ENCODE data around the gene PGAP3.

The PGAP3 gene

DNA sequence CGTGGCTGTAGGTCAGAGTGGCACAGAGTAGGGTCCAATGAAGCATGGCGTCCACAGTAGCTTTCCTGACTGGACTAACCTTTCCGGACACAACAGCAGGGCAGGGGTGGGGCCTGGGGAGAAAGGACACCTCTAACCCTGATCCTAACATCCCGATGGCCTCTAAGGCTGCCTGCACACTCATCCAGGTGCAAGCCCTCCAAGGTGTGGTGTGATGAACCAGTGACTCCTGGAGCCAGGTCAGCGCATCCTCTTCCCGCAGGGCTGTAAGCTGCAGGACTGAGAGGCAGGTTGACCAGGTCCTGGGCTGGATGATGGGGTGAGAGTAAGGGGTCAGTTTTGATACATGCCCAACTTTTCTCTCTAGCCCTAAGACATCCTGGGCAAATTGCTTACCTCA lies 8.9 kb upstream of the PGAP3 start:
- DNase-seq: no peak

DNA sequence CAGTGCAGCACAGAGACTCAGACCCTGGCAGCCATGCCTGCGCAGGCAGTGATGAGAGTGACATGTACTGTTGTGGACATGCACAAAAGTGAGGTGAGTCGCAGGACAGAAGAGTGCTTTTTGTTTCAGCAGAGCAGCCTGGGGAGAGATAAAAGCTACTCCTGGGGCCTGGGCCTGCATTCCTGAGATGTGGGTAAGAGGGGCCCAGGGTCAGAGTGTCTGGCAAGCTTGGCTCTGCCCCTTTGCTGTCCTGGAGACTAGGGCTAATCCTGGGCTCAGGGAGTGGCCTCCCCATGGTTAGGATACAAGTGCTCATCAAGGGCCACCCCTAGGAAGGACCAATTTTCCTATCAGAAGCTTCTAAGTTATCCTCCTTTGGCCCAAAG lies 7.2 kb upstream of the PGAP3 start:
- DNase-seq: no peak

DNA sequence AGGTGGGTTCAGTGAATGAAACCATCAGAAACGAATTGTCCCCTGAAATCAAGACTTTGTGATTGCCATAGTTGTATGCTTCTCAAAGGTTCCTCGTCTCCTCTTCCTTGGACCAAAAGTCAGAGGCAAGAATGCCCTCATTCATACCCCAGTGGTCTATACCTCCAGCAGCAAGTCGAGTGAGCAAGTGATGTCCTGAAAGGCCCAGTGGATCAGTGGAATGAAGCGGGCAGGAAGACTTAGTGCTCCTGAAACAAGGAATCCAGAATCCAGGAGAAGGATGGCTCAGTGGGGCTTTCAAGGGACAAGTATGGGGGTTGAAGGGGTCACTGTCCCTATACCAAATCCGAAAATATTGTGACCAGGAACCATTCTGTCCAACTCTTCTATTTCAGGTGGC lies 6.7 kb upstream of the PGAP3 start:
- DNase-seq: no peak

DNA sequence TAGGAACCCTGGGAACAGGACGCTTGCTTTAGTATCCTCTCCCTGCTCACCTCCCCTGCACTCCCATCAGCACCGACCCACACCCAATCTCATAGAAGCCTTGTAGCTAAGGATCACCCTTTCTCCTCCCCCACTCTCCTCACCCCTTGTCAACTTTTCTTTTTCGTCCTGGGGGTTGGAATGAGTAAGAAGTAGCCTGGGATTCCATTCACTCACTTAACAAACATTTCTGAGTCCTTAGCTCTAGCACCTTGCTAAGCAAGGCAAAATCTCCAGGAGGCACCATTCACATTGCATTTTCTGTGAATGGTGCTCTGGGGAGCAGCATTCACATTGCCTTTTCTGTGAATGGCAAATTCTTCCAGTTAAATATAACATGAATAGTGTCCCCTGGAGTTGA lies 1.1 kb upstream of the PGAP3 start:
- no peak for DNase-seq

DNA sequence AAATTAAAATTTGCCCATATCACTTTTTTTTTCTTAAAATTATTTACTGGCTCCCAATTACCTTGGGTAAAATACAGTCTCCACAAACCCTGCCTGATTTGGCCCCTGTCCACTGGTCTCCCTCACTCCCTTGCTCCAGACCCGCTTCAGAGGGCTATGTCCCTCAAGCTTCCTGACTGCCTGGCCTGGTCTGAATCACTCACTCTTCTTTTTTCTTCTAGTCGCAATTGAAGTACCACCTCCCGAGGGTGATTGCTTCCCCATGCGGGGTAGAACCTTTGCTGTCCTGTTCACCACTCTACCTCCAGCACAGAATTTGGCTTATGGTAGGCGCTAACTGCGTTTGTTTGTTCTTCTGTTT lies 598 bp upstream of the PGAP3 start:
- no peak for DNase-seq

DNA sequence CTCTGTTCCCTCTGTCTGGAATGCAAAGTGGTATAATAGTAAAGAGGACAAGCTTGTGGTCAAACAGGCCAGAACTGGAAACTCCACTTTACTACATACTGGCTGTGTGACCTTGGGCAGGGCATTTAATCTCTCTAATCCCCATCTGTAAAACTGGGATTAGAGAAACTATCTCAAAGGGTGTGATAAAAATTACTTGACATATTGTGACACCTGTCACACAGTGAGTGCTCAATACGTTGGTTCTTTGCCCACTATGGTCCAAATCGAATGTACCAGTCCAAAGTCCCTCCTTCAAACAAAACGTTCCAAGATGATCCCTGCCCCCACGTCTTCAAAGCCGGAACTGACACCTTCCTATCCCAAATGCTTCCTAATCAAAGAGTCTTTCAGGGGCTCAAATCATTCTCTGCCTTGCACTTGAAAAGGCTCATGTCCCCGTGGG lies 734 bp downstream of the PGAP3 start:
- DNase-seq: no peak

DNA sequence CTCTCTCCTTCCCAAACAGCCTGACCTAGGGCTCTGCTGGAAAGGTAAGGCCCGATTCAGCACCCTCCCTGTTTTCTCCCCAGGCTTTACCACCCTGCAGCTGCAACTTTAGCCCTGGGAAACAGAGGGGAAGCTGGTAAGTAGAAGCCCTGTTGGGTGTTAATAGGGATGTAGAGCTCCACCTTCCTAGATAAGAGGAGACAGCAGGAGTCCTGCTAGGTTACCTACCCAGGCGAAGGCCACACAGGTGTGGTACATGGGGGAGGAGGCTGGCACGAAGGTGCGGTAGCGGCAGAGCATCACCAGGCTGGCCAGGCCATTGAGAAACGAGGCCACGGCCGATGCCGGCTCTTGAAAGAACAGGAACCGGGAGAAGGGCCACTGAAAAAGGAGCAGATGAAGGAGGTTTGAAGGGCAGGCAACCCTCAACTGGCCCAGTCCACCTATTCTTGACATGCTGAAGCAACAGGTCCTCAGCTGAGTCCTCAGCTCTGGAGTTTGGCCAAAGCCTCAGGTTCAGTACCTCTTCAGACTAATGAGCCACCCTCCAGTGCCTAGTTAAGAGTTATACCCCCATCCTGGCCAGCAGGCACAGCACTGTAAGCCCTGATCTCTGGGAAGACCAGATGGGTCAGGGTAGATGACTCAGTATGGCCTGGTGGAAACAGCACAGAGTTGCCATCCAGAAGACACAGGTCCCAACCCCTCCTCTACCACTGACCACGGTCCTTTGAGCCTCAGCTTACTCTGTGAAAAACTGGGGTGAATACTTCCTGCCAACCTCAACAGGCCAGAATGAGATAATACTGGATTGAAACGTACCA lies 3.3 kb downstream of the PGAP3 start:
- DNase-seq: no peak

DNA sequence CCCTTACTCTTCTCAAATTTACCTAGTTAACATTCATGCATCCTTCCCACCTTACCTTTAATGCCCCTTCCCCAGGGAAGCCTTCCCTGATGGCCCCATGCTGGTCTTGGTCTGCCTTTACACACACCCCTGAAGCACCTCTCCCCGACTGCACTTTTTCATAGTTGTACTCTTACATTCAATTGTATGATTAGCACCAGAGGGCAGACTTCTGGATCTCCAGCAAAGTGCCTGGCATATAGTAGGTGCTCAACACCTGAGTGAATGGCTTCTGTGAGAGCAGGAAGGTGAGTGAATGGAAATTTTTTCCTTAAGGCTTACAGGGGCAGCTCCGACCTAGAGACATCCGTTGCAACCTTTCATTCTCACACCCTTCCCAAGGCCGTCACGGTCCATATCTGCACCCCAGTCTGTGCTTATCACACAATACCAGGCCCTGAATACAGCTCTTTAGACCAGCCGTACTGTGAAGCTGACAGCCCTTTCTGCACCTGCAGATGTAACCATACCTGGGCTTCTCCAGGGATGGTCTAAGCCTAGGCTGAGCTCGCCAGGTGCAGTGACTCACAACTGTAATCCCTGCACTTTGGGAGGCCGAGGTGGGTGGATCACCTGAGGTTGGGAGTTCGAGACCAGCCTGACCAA lies 4.4 kb downstream of the PGAP3 start:
- no peak for DNase-seq

DNA sequence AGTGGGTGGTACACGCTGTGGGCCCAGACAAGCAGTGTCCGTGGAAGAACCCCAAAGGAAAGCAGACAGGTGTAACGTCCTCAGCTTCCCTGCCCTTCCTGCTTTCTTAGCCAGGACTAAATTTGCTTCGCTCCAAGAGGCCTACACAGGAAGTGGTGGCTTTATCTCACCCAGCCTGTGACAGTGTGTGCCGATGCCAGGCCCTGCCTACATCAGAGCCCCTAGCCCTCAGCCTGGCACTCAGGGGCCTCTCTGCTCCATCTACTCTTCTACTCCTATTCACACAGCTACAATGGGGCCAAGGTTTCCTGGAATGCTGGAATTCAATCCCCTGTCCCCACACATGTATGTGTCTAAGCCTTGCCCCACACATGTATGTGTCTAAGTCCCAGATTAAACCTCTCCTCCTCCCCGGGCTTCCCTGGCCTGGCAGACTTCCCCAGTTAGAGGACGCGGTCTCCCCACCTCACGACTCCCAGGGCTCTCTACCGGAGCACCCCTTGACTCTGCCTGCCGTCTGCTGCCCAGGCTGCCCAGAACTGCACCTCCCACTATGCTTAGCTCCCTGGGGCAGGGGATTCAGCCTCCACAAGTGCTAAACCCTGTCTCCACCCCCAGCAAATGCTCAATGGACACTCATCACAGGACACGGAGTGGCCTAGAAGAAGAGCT lies 8.2 kb downstream of the PGAP3 start:
- peak; percentile 37 for DNase-seq

DNA sequence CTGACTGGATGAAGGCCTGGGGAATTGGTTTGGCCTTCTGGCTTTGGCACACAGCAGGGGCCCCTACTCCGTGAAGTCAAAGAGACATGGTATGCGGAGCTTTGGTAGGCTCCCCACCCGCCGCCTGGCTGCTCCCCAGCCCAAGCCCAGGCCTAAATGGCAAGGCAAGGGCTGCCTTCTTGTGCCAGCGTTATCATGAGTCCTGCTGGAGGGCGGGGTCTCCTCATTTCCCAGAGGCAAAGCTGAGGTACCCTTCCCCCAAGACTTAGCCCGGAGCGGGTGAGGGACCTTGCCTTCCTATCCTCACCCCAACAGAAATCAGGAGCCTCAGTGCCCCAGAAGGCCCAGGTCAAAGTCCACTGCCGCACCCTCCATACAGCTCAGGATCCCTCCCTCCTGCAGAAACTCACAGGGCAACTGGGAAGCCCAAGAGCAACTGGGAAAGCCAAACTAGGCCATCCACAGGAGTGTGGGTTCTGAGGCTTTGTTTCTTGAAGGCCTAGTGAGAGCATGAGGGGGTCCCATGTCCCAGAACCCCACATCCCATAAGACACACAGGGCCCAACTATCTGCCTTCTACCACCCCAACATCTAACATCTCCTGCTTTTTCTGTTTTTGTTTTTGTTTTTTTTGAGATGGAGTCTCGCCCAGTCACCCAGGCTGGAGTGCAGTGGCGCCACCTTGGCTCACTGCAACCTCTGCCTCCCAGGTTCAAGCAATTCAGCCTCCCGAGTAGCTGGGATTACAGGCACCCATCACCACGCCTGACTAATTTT lies 9.3 kb downstream of the PGAP3 start:
- DNase-seq: no peak

DNA sequence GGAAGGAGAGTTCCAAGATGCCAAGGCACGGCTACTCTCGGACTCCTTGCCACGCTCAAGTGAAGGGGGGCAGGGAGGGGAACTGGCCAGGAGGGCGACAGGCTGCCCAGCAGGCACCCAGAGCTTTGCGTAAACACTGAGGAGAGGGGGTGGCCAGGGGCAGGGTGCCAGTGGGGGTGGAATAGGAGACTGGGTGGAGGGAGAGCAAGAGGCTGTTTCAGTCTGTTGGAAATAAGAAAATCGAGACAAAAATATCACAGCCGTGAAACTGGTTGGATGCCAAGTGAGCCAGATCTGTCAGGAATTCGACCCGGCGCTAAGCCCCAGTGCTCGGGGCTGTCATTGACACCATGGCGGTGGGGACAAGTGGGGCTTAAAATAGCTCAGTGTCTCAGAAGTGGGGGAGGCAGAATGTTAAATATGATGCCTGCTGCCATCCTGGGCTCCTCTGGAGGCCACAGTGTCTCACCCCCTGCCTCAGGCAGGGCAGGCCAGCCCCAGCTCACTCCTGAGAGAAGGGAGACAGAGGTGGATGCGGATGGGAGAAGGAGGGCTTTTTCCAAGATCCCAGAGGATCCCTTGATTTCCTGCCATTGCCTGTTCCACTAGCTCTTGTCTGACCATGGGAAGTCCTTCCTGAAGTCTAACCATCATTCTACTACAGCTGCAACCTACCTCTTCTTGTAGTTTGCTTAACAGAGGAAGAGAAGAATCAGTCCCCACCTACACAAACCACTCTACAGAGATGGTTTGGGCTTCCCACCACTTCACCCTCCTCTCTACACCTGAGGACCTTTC lies 10.1 kb downstream of the PGAP3 start:
- DNase-seq: no peak

DNA sequence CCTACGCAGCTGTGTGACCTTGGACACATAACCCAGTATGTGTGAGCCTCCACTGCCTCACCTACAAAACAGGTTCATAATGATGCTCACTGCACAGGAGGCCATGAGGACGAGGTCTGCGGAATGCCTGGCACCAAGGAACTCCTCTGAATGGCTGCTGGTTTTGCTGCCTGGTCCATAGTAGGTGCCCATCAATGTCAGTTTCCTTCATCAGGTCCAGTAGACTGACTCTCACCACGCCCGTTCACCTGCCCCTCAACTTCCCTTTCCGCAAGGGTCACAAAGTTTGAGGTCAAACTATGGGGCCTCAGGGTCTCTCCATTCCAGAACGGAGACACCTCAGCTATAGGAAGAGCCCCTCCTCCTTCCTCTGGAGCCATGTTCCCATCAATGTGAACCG lies 10.8 kb downstream of the PGAP3 start:
- DNase-seq: no peak

DNA sequence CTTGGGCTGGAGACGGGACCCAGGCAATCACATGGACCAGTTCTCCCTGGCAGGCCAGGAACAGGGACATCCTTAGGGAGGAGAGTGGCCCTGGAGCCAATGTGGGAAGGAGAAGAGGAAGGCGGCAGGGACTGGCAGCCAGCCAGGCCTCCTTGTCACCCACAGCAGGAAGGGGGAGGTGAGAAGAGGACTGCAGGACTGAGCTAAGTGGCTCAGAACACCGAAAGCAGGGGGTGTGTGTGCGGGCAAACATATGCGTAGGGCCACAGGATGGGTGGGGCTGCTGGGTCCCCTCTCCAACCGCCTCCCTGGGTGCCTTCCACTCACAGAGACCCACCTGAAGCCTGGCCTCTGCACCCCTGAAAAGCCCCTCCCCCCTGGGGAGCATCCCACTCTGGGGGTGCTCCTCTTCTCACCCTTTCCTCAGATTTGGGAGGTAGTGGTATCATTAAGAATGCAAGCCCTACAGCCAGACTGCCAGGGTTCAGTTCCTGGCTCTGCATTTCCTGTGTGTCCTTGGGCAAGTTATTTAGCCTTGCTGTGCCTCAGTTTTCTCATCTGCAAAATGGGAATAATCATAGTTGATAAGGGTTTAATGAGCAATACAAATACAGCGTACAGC lies 11.5 kb downstream of the PGAP3 start:
- peak; percentile 48 for DNase-seq

DNA sequence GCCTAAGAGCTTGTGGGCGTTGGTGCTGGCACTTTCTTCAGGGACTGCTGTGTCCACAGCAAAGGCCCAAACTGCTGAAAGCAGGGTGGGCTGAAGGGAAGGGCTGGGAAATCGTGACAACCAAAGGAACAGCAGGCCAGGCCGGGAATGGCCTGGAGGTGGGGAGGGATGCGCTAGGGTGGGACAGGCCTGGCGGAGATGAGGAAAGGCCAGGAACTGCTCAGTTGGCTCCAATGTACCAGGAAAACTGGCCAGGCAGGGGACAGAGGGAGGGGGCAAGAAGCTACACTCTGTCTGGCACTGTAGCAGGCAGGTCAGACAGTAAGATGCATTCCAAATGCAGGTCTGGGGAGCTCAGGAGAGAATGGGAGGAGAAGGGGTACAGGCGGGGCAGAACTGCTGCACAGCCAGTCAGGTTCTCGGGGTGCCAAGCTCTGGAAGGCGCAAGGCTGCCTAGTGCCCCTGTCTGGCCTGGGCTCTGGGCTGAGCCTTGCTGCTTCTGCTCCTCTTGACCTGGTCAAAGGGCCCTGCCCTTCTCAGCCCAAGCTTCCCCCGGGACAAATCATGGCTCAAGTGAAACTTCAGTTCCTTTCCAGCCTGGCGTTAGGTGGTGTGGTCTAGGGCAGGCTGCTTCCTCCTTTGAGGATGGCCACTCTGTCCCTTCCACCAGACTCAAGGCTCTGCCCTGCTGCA lies 12.3 kb downstream of the PGAP3 start:
- DNase-seq: no peak

DNA sequence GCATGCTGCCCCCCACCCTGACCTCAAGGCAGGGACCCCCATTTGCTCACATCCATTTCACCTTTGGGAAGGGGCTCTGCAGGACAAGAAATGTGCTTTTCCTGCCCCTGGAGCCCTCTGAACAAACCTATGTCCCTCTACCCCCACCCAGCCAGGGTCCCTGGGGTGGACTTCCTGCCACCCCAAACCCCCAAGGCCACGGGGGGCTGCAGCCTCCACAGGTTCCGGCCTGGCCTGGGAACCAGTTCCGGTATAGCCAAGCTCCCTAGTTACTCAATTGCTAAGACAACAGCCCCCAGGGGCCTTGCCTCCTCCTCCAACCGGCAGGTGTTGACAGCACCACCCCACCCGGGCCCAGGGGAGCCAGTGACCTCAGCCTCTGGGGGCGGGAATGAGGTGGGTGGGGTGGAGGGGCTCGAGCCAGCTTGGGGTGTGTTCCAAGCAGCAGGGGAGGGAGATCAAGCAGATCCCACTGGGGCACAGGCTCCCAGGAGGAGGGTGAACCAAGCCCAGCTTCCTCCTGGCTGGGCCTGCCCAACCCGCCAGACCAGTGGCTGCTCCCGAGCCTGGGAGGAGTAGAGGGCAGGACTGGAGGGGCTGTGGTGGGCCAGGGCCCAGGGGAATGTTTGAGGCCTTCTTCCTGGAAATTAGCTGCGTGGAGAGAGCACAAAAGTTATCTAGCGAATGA lies 13.0 kb downstream of the PGAP3 start:
- DNase-seq: no peak

DNA sequence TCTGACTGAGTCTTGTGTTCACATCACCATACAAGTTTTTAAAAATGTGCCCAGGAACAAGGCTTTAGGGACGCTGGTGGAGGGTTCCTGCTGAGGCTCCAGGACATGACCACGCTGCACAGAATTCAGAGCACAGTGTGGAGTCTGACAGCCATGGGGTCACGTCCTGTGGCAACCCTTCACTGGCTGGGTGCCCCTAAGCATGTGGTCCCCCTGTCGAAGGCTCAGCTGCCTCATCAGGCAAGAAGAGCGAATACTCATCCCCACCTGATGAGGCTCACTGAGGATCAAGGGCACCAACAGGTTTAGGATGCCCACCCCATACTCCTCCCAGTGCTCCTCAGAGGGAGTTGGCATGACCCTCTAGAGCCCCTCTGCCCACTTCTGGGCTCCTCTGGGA lies 13.7 kb downstream of the PGAP3 start:
- DNase-seq: no peak

DNA sequence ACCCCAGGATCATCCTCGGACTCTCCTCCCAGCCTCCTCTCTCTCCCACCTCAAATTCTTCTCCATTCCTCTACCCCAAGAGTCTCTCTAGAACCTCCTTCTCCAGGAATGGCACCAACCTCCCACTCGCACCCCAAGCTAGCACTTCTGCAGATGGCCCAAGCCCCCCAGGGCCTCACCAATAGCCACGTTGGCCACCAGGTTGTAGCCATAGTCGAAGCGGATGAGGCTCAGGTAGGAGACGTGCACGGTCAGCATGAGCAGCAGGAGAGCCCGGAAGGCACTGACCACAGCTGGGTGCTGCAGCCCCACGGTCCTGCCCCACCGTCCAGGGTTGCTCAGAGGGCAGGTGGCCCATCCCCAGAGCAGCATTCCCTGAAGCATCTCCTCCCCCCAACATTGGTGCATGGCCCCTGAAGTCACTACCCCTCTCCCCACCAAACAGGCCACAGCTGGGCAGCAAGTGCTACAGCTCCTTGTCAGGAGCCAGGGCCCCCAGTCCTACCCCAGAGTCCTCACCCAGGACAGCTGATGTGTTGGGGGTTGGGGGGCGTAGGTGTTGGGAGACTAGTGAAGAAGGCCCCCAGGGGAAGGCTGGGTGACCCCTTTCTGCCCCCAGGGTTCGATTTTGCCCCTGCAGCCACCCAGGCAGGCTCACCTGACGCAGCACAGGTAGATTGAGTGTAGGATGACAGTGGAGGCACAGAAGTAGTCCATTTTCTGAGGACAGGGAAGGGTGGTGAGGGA lies 14.3 kb downstream of the PGAP3 start:
- DNase-seq: no peak

DNA sequence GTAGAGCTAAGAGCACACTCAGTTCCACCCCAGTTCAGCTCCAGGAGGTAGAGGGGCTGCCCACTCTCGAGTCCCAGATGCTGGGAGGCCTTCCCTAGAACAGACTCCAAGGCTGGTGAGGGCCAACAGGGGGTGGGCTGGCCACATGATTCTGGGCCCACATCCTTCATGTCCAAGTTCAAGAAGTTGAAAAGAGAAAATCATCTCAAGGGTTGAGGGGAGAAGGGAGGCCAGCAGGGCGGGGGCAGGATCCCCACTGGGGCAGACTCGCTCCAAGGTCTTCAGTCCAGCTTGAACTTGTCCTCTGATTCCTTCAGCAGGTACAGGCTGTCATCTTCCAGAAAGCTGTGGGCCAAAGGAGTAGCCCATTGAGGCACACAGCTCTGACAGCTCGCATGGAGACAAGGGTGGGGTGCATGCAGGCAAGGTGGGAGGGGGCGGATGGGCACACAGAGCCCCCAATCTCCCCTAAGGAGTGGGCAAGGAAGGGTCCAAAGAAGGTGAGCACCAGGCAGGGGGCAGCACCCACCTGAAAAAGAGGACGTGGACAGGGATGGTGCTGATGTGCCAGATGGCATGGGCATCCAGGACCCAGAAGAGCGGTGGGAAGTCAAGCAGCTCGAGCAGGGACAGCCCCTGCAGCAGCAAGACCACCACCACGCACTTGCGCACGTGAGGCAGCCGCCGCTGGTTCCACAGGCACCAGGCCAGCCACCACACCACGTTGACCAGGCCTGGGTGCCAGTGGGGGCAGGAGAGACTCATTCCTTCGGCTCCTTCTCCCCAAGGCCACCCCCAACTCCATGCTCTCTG lies 15.1 kb downstream of the PGAP3 start:
- no peak for DNase-seq

Measured in activated effector memory CD4-positive, alpha-beta T cell treated with Interleukin-2 at 50 U/mL for 16 hours (primary cell).